KOPT-K1 (cell line): ENCODE data around the gene MYOM1.

Experiments used
- H3K27ac ChIP-seq: fragments of 200-600 bp; sonication (generic); 2 replicates; pipeline ENCODE4 v1.5.1; 2016; ENCODE audit warnings: antibody characterized with exemption, mild to moderate bottlenecking, low read depth, low read length; ENCODE audit not compliant: poor library complexity, severe bottlenecking
- H3K36me3 ChIP-seq: fragments of 200-600 bp; sonication (generic); 2 replicates; pipeline ENCODE4 v1.5.1; 2017; ENCODE audit warnings: antibody characterized with exemption, mild to moderate bottlenecking, low read length, moderate library complexity; ENCODE audit not compliant: insufficient read depth
- H3K9me3 ChIP-seq: fragments of 200-600 bp; sonication (generic); 2 replicates; pipeline ENCODE4 v1.5.1; 2017; ENCODE audit warnings: antibody characterized with exemption, low read length, mild to moderate bottlenecking; ENCODE audit not compliant: insufficient read depth, poor library complexity, severe bottlenecking

Gene MYOM1

GRCh38 chr18:3140342-3140741 is 79.4 kb downstream of the MYOM1 start:
- Histone ChIP-seq H3K27ac (no peak overlapping the region), H3K9me3 (no peaks in the 10 kb centered on the region), H3K36me3 (no peaks in the 10 kb centered on the region)

- H3K36me3 ChIP-seq: no peaks in the 10 kb centered on the region
- no peak overlapping the region for H3K27ac ChIP-seq
- H3K9me3 ChIP-seq: no peaks in the 10 kb centered on the region
Observed at GRCh38 chr18:3139406-3139805, 80.4 kb downstream of the MYOM1 start.

DNA sequence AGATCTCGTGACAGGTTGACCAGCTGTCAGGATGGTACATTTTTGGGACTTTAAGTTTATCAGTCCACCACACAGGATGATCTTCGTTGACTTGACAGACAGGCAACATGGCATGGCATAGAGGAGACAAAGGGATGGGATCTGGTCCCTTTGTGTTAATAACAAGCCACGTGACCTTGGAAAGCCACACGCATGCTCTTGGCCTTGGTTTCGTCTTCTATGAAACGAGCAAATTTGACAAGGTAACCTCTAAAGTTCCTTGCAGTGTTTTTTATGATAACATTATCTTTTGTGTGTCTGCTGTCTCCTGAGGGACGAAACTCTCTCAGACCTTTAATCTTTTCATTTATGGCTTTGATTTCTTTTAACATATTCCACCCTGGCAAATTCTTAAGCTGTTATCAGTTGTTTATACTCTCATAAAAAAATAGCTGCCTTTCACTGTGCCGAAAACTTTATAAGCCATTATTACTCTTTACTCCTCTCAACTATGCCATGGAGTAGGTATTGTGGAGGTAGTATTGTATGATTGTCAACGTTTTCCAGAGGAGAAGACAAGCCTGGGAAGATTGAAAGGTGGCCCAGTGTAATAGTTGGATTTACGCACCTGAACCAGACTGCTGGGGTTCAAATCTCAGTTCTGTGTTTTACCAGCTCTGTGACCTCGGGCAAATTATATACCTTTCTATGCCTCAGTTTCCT is 81.3 kb downstream of the MYOM1 start:
- Histone ChIP-seq H3K9me3 (no peaks in the 10 kb centered on the region), H3K36me3 (no peaks in the 10 kb centered on the region), H3K27ac (no peak overlapping the region)

- Histone ChIP-seq H3K9me3 (no peaks in the 10 kb centered on the region), H3K27ac (no peak overlapping the region), H3K36me3 (no peaks in the 10 kb centered on the region)
Observed at GRCh38 chr18:3135536-3135935, 84.2 kb downstream of the MYOM1 start.

- H3K36me3 ChIP-seq: no peaks in the 10 kb centered on the region
- H3K9me3 ChIP-seq: no peaks in the 10 kb centered on the region
- no peak overlapping the region for H3K27ac ChIP-seq
Observed at GRCh38 chr18:3132700-3133099, 87.1 kb downstream of the MYOM1 start.

DNA sequence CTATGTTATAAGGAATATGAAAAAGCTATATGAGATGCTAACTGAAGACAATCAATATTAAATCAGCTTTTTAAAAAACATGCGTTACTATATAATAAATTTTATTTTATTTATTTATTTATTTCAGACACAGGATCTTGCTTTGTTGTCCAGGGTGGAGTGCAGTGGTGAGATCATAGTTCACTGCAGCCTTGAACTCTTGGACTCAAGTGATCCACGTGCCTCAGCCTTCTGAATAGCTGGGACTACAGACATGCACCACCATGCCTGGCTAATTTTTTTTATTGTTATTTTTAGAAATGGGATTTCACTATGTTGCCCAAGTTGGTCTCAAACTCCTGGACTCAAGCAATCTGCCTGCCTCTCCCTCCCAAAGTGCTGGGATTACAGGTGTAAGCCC is 89.4 kb downstream of the MYOM1 start:
- no peaks in the 10 kb centered on the region for H3K36me3 ChIP-seq
- H3K27ac ChIP-seq: no peak overlapping the region
- H3K9me3 ChIP-seq: no peaks in the 10 kb centered on the region

DNA sequence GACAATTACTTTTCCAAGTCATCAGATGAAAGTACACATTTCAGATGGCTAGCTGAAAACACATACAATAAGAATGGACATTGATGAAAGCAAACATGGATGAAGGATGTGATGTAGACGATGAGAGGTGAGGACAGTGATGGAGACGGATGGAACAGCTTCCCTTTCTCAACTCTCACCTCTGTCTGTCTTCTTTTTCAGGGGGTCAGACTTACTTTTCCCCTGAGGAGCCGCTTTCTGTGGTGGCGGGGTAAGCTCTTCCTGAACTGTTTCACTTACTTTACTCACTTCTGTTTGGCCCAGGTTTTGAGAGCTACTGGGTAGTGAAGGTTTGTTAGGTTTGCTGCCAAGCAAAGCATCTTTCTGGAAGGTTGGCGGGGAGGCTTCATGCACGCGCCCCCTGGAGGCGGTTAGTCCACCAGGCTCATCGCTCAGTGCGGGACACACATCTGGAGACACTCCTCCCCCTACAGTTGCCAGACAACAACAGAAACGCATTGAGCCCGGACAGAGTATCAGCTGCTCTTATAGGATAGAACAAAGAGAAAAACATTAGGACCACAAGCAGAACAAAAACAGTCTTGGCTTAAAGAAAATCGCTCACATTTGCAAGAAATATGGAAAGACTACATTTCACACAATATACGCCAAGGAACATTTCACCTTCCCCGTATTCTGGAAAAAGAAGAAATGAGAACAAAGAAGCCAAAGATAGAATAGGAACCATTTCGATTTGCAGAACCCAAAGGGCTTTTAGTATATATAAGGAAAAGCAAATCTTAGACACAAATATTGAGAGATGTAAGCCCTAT is 90.5 kb downstream of the MYOM1 start:
- H3K27ac ChIP-seq: no peak overlapping the region
- no peaks in the 10 kb centered on the region for H3K36me3 ChIP-seq
- H3K9me3 ChIP-seq: no peaks in the 10 kb centered on the region

- no peaks in the 10 kb centered on the region for H3K9me3 ChIP-seq
- no peaks in the 10 kb centered on the region for H3K36me3 ChIP-seq
- no peak overlapping the region for H3K27ac ChIP-seq
Observed at GRCh38 chr18:3126457-3127097, 93.2 kb downstream of the MYOM1 start.

DNA sequence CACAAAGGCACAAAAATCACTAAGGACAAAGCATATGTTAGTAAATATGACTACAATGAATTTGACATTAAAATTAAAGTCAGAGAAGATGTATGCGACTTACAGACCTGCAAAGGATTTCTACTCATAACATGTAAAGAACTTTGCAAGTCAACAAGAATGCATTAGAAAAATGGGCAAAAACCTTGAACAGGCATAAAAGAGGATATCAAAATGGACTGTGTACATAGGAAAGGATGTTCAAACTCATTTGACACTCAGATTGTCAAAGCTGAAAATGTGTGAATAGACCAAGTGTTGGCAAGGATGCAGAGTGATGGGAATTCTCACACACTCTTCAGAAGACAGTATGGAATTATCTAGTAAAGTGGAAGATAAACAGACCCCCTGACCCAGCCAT is 94.9 kb downstream of the MYOM1 start:
- no peak overlapping the region for H3K27ac ChIP-seq
- H3K36me3 ChIP-seq: no peaks in the 10 kb centered on the region
- no peaks in the 10 kb centered on the region for H3K9me3 ChIP-seq

DNA sequence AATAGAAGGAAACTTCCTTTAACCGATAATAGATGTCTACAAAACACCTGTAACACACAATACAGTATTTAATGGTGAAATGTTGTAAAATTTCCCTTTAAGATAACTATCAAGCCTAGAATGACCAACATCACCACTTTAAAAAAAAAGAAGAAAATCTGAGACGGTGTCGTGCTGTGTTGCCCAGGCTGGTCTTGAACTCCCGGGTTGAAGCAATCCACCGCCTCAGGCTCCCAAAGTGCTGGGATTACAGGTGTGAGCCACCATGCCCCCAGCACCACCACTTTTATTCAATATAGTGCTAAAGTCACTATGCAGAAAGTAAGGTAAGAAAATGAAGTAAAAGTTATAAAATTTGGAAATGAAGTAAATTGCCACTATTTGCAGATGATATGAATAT is 96.9 kb downstream of the MYOM1 start:
- Histone ChIP-seq H3K36me3 (no peaks in the 10 kb centered on the region), H3K9me3 (no peaks in the 10 kb centered on the region)

GRCh38 chr18:3121259-3121658 is 98.5 kb downstream of the MYOM1 start:
- H3K27ac ChIP-seq: no peak overlapping the region
- no peaks in the 10 kb centered on the region for H3K36me3 ChIP-seq
- H3K9me3 ChIP-seq: no peaks in the 10 kb centered on the region

More for the DNA sequence above, 96.9 kb downstream of the MYOM1 start:
- H3K27ac ChIP-seq: no peak overlapping the region

DNA sequence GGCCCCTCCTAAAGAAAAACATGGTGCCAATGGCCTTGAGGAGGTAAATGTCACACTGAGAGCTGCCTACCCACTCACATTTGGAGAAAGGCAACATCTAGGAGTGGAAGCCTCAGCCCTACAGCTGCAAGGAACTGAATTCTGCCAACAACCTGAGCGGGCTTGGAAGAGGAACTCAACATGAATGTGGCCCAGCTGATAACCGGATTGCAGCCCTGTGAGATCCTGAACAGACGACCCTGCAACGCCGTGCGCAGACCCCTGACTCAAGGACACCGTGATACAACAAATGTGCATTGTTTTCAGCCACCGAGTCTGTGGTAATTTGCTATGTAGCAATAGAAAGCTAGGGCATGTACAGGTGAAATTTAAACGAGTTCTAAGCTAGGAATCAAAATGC is 99.4 kb downstream of the MYOM1 start:
- H3K9me3 ChIP-seq: no peaks in the 10 kb centered on the region
- no peak overlapping the region for H3K27ac ChIP-seq
- no peaks in the 10 kb centered on the region for H3K36me3 ChIP-seq

DNA sequence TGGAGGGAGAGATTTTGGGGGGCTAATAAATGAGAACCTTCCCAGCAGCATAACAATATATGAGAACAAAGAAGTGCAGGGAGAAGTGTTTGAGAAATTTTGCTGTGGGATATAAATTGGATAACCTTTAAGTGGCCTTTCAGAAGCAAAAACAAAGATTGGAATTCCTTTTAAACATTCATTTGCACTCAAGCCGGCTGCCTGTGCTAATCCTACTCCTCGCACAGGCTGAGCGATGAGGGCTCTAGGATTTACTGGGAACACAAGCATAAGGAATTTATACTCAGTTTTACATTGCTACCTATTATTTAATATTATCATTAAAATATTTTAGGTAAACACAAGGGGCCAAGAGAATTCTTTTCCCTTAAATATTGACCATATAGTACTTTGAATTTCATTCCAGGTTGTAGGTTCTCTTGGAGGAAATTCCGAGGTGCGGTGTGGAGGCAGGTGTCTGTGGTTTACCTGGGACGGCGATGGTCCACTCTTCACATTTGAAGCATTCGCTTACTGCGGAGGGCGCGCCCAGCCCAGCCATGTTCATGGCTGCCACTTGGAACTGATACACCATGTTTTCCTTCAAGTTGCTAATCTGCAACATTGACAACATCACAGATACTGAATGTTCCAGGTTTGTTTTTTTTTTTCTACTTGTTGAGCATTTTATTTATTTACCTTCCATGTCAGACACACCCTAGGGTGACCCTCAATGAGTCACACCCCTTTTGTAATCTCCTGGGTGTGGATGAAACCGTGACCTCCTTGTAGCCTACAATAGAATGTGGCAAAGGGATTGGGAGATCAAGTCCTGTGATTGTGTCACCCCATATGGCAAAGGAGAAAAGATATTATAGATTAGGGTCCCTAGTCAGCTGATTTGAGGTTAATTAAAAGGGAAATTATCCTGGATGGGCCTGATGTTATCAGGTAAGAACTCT is 100.1 kb downstream of the MYOM1 start:
- Histone ChIP-seq H3K36me3 (no peaks in the 10 kb centered on the region), H3K27ac (no peak overlapping the region), H3K9me3 (no peaks in the 10 kb centered on the region)

GRCh38 chr18:3118195-3119010 is 101.4 kb downstream of the MYOM1 start:
- no peak overlapping the region for H3K27ac ChIP-seq

More at GRCh38 chr18:3118195-3119010, 101.4 kb downstream of the MYOM1 start:
- H3K9me3 ChIP-seq: no peaks in the 10 kb centered on the region
- H3K36me3 ChIP-seq: no peaks in the 10 kb centered on the region
